Panc1 (cell line): Measurements from ENCODE around the gene KLHDC3. TPM values are rescaled to one million over a fixed set of nuclear protein-coding genes. Genes with fewer than 3 reads are reported as not detected.

Source experiments
- ATAC-seq: fragments of 200-7000 bp; cut with Tn5 transposase; 2 replicates; pipeline ENCODE4 v1.9.1; 2020; ENCODE audit warnings: mild to moderate bottlenecking, moderate library complexity
- BruUV-seq: library from RNA; stranded (reverse); fragments of 400-500 nt; replicated peaks from 2 replicates; lab custom pipeline; 2021; lab: Mats Ljungman, UMichigan
- CTCF ChIA-PET: fragments of 300-600 bp; sonication (Branson Sonifier 250); formaldehyde crosslinking; loops from one replicate; lab custom pipeline; 2022; ENCODE audit warnings: antibody characterized with exemption; lab: Charles Lee
- POLR2A ChIA-PET: fragments of 300-600 bp; sonication (Branson Sonifier 250); formaldehyde crosslinking; loops from one replicate; lab custom pipeline; 2022; ENCODE audit warnings: antibody characterized with exemption; lab: Charles Lee
- DNase-seq: peaks from one replicate; pipeline ENCODE4 v3.0.0-alpha.2; 2010; ENCODE audit warnings: low read depth, low spot score
- H3K27ac ChIP-seq: 2 replicates; pipeline ENCODE4 v1.5.1; 2011; ENCODE audit warnings: mild to moderate bottlenecking, low read length, inconsistent platforms
- H3K27me3 ChIP-seq: fragments of 200-500 bp; sonication (Bioruptor generic); 2 replicates; pipeline ENCODE4 v1.6.0; 2014; ENCODE audit warnings: low read length, inconsistent platforms; ENCODE audit not compliant: control insufficient read depth, insufficient read depth
- H3K36me3 ChIP-seq: fragments of 200-500 bp; sonication (Bioruptor generic); 2 replicates; pipeline ENCODE4 v1.5.1; 2014; ENCODE audit warnings: inconsistent platforms, mild to moderate bottlenecking, low read length, moderate library complexity; ENCODE audit not compliant: control insufficient read depth, insufficient read depth
- H3K4me1 ChIP-seq: 2 replicates; pipeline ENCODE4 v1.5.1; 2011; ENCODE audit warnings: inconsistent platforms, mild to moderate bottlenecking, low read length, moderate library complexity; ENCODE audit not compliant: control insufficient read depth, insufficient read depth
- H3K4me3 ChIP-seq, 2 experiments: 2 replicates each; pipeline ENCODE4 v1.5.1; 2011 to 2012; ENCODE audit warnings: low read depth in 2 of 2, low read length in 2 of 2, mild to moderate bottlenecking in 2 of 2, inconsistent platforms in 1 of 2, moderate library complexity in 1 of 2
- H3K9me3 ChIP-seq: fragments of 200-500 bp; sonication (Bioruptor generic); 2 replicates; pipeline ENCODE4 v1.5.1; 2014; ENCODE audit warnings: low read depth, mild to moderate bottlenecking, inconsistent platforms, low read length, moderate library complexity; ENCODE audit not compliant: control insufficient read depth, insufficient read depth
- CTCF ChIP-seq: fragments of 450-650 bp; IDR thresholded peaks from 2 replicates; pipeline ENCODE4 v1.5.1; 2017; ENCODE audit warnings: mild to moderate bottlenecking
- POLR2AphosphoS5 ChIP-seq: IDR thresholded peaks from 2 replicates; pipeline ENCODE4 v1.6.1; 2012; ENCODE audit warnings: mild to moderate bottlenecking, low read depth, low read length, moderate library complexity
- REST ChIP-seq, 2 experiments: IDR thresholded peaks; 2 replicates each; pipeline ENCODE4 v1.6.1; 2011 to 2012; ENCODE audit warnings: low read depth in 2 of 2, control low read depth in 1 of 2, low read length in 1 of 2, mild to moderate bottlenecking in 1 of 2, moderate library complexity in 1 of 2; ENCODE audit not compliant: insufficient read depth in 1 of 2
- SIN3A ChIP-seq: IDR thresholded peaks from 2 replicates; pipeline ENCODE4 v1.6.1; 2012; ENCODE audit warnings: low read depth, mild to moderate bottlenecking, low read length, moderate library complexity, borderline replicate concordance; ENCODE audit not compliant: insufficient read depth
- TCF7L2 ChIP-seq: IDR thresholded peaks from 2 replicates; pipeline ENCODE4 v1.6.1; 2011; ENCODE audit warnings: mild to moderate bottlenecking, low read depth, low read length, inconsistent platforms
- in situ Hi-C: cut with HindIII; loops from 2 replicates; pipeline ENCODE4 v1.10.0; 2016; ENCODE audit warnings: low sequenced_read_pairs, low pct_unique_long_range_greater_than_20kb
- intact Hi-C: fragments of 100-400 bp; cut with micrococcal nuclease; formaldehyde crosslinking; loops from one replicate; pipeline ENCODE4 v1.10.0; 2022; ENCODE audit not compliant: unreplicated experiment
- total RNA-seq: library from RNA; stranded (reverse); gene quantifications from one replicate; pipeline ENCODE4 v1.2.1, GENCODE V29; 2021; ENCODE audit not compliant: unreplicated experiment

KLHDC3 gene
- total RNA-seq, 1 experiment from 2014 or later = 60.9 TPM

- Histone ChIP-seq H3K36me3 (peaks cover 3% of the 10 kb centered on the region), H3K4me3 (no peak overlapping the region), H3K4me1 (peaks cover 6% of the 10 kb centered on the region; the same call in 1 of the 2 replicates), H3K9me3 (no peaks in the 10 kb centered on the region), H3K27ac (no peak overlapping the region), H3K27me3 (no peaks in the 10 kb centered on the region)
- ATAC-seq (no peak), DNase-seq (no peak)
- CTCF ChIA-PET = no interaction called here
- POLR2A ChIA-PET = interaction anchor here (1.1 kb wide), 1 partner anchor 25 kb away, joined by 3 read pairs; the partner anchor contains the start of gene MEA1
- no TSS peak for BruUV-seq
- TF ChIP-seq SIN3A (no peak), REST (IDR thresholded peaks at IDR 0.05; ENCODE audit: insufficient read depth in 1 of 2, low read depth in 2 of 2, low read length in 1 of 2) (no peak), POLR2AphosphoS5 (no peak), TCF7L2 (no peak)
- in situ Hi-C loops = no loop called here
- intact Hi-C loops = no loop called here
Measured at GRCh38 chr6:42988486-42989020, 25.5 kb upstream of the KLHDC3 start.

GRCh38 chr6:42989923-42990322 is 24.1 kb upstream of the KLHDC3 start:
- Histone ChIP-seq H3K36me3 (peaks cover 3% of the 10 kb centered on the region), H3K4me1 (peaks cover 3% of the 10 kb centered on the region; the same call in 1 of the 2 replicates), H3K27ac (no peak overlapping the region), H3K9me3 (no peaks in the 10 kb centered on the region), H3K4me3 (no peak overlapping the region), H3K27me3 (no peaks in the 10 kb centered on the region)
- in situ Hi-C loops = no loop called here
- ChIA-PET POLR2A (interaction anchor here (0.6 kb wide), 1 partner anchor 384 kb away, joined by 3 read pairs; no protein-coding TSS in a partner anchor), CTCF (no interaction called here)
- DNase-seq = no peak
- intact Hi-C loops = no loop called here
- no peak for TF ChIP-seq REST (IDR thresholded peaks at IDR 0.05; ENCODE audit: insufficient read depth in 1 of 2, low read depth in 2 of 2, low read length in 1 of 2)
- TF ChIP-seq CTCF = no peak
- TF ChIP-seq SIN3A = no peak
- no peak for TF ChIP-seq TCF7L2
- no peak for TF ChIP-seq POLR2AphosphoS5
- no TSS peak for BruUV-seq
- no peak for ATAC-seq
